Measurements from ENCODE around the gene CSRP1.

Gene CSRP1

DNA sequence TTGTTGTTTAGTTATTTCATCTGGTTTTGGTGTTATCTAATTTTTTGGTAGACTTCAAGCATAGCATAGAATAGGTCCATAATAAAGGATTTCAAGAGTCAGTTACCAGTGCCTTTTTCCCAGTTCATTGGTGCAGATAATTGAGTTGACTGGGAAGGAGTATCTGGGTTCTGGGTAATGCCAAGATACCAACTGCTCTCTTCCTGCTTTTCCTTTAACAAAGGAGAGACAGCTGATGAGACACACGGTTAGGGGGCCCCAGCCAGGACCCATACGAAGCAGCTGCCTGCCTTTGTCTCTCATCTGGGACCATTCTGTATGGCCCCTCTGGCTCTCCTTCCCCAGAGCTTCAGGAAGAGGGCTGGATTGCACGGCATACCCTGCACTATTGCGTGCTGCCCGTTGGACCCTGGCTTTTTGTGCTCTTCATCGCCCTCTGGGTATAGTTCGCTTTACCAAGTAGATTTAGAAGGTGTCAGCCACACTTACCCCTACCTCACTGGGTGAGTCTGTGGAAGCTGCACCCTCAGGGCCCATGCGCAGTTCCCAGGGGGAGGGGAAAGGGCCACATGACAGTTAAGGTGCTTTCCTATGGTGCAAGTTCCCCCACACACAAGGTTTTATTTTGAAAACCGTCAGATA lies 39.0 kb upstream of the CSRP1 start:
- TF ChIP-seq, protein P1, sequence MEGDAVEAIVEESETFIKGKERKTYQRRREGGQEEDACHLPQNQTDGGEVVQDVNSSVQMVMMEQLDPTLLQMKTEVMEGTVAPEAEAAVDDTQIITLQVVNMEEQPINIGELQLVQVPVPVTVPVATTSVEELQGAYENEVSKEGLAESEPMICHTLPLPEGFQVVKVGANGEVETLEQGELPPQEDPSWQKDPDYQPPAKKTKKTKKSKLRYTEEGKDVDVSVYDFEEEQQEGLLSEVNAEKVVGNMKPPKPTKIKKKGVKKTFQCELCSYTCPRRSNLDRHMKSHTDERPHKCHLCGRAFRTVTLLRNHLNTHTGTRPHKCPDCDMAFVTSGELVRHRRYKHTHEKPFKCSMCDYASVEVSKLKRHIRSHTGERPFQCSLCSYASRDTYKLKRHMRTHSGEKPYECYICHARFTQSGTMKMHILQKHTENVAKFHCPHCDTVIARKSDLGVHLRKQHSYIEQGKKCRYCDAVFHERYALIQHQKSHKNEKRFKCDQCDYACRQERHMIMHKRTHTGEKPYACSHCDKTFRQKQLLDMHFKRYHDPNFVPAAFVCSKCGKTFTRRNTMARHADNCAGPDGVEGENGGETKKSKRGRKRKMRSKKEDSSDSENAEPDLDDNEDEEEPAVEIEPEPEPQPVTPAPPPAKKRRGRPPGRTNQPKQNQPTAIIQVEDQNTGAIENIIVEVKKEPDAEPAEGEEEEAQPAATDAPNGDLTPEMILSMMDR (IDR thresholded peaks at IDR 0.05; ENCODE audit: poor library complexity, severe bottlenecking) = no peak
- peaks cover 3% of the 10 kb centered on the region for H3K4me1 ChIP-seq (ENCODE audit: insufficient read depth, poor library complexity, severe bottlenecking)
- no peak overlapping the region for H3K4me3 ChIP-seq (ENCODE audit: severe bottlenecking)
- H3K9me3 ChIP-seq (ENCODE audit: severe bottlenecking) = no peaks in the 10 kb centered on the region
- H3K27ac ChIP-seq (ENCODE audit: poor library complexity, severe bottlenecking) = no peak overlapping the region
- ATAC-seq (ENCODE audit: low read depth) = no peak
- H3K27me3 ChIP-seq (ENCODE audit: insufficient read depth, poor library complexity, severe bottlenecking) = no peaks in the 10 kb centered on the region
- no peaks in the 10 kb centered on the region for H3K36me3 ChIP-seq (ENCODE audit: low read depth)
- no peak for DNase-seq (ENCODE audit: low spot score)

DNA sequence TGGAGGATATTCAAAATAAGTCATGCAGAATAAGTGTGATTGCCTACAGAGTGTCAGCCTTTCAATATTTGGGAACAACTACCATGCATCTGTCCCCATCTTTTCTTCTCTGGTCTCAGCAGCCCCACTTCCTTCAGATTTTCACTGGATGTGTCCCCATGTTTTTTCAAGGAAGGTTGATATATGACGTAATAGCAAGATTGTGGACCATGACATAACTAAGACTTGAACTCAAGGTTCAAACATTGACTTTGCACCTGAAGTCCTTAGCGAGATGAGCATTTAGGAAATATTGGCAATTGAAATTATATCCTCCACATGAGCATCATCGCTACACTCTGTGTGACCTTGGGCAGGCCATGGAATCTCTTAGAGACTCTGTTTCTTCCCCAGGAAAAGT lies 37.8 kb upstream of the CSRP1 start:
- H3K4me1 ChIP-seq (ENCODE audit: insufficient read depth, poor library complexity, severe bottlenecking) = peaks cover 3% of the 10 kb centered on the region
- H3K4me3 ChIP-seq (ENCODE audit: severe bottlenecking) = no peak overlapping the region
- no peaks in the 10 kb centered on the region for H3K36me3 ChIP-seq (ENCODE audit: low read depth)
- H3K27ac ChIP-seq (ENCODE audit: poor library complexity, severe bottlenecking) = no peak overlapping the region
- H3K27me3 ChIP-seq (ENCODE audit: insufficient read depth, poor library complexity, severe bottlenecking) = no peaks in the 10 kb centered on the region
- ATAC-seq (ENCODE audit: low read depth) = no peak
- DNase-seq (ENCODE audit: low spot score) = no peak
- TF ChIP-seq, protein P1 (IDR thresholded peaks at IDR 0.05; ENCODE audit: poor library complexity, severe bottlenecking) = no peak
- no peaks in the 10 kb centered on the region for H3K9me3 ChIP-seq (ENCODE audit: severe bottlenecking)

- no peaks in the 10 kb centered on the region for H3K36me3 ChIP-seq (ENCODE audit: low read depth)
- ATAC-seq (ENCODE audit: low read depth) = no peak
- no peak for DNase-seq (ENCODE audit: low spot score)
- H3K4me3 ChIP-seq (ENCODE audit: severe bottlenecking) = no peak overlapping the region
- H3K27me3 ChIP-seq (ENCODE audit: insufficient read depth, poor library complexity, severe bottlenecking) = no peaks in the 10 kb centered on the region
- TF ChIP-seq, protein P1 (IDR thresholded peaks at IDR 0.05; ENCODE audit: poor library complexity, severe bottlenecking) = no peak
- no peak overlapping the region for H3K27ac ChIP-seq (ENCODE audit: poor library complexity, severe bottlenecking)
- H3K4me1 ChIP-seq (ENCODE audit: insufficient read depth, poor library complexity, severe bottlenecking) = peaks cover under 1% of the 10 kb centered on the region
- H3K9me3 ChIP-seq (ENCODE audit: severe bottlenecking) = no peaks in the 10 kb centered on the region
Measured at GRCh38 chr1:201543871-201544642, 37.1 kb upstream of the CSRP1 start.

DNA sequence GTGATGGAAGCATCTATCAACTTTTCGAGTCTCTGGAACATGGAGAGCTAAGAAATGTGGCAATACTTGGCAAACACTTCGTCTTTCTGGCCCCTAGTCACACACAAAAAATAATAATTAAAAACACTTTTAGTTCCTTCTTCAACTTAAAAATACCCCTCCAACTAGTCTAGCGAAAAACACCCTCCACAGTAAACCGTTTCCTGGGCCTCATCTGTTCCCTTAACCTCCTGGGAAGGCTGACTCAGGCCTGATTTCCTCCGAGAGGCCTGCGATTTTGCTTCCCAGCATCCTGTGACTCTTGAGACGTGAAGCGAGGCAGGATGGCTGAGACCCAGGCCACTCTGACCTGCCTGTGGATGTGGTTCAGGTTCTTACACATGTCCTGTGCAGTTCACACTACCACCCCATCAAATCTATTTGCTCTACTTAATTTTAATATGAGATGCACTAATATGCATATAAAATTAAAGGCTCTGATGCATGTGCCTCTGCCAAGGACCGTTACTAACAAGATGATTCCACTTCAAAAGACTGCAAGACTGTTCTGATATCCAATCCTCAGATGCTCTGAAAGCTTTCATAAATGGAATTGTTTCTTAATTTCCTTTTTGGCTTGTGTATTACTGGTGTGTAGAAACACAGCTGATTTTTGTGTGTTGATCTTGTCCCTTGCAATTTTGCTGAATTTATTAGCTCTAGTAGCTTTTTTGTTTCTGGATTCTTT lies 35.5 kb upstream of the CSRP1 start:
- H3K27ac ChIP-seq (ENCODE audit: poor library complexity, severe bottlenecking) = no peak overlapping the region
- no peak for DNase-seq (ENCODE audit: low spot score)
- TF ChIP-seq, protein P1 (IDR thresholded peaks at IDR 0.05; ENCODE audit: poor library complexity, severe bottlenecking) = no peak
- no peaks in the 10 kb centered on the region for H3K9me3 ChIP-seq (ENCODE audit: severe bottlenecking)
- H3K4me1 ChIP-seq (ENCODE audit: insufficient read depth, poor library complexity, severe bottlenecking) = peaks cover 6% of the 10 kb centered on the region
- H3K27me3 ChIP-seq (ENCODE audit: insufficient read depth, poor library complexity, severe bottlenecking) = no peaks in the 10 kb centered on the region
- no peak overlapping the region for H3K4me3 ChIP-seq (ENCODE audit: severe bottlenecking)
- ATAC-seq (ENCODE audit: low read depth) = no peak
- H3K36me3 ChIP-seq (ENCODE audit: low read depth) = no peaks in the 10 kb centered on the region
